ENCODE measurements around the gene DIP2C.

The DIP2C gene

GRCh38 chr10:440127-440526, 249.3 kb downstream of the DIP2C start:
- Histone ChIP-seq H2BK5ac (ENCODE audit: low read depth, low read length, poor library complexity) (no peak overlapping the region), H3K4me2 (ENCODE audit: low read length) (no peak overlapping the region), H3K9ac (ENCODE audit: low read length) (no peak overlapping the region), H2AK5ac (ENCODE audit: low read length) (no peak overlapping the region), H2AFZ (ENCODE audit: insufficient read depth, low read length, poor library complexity) (no peak overlapping the region), H3K9me3 (ENCODE audit: insufficient read depth, low read depth, low read length) (peaks cover 4% of the 10 kb centered on the region), H3K27ac (ENCODE audit: low read depth, low read length) (no peak overlapping the region), H2BK120ac (ENCODE audit: insufficient read depth, low read length, poor library complexity) (no peak overlapping the region), H3K4ac (ENCODE audit: low read depth, low read length) (no peak overlapping the region), H3K36me3 (ENCODE audit: control insufficient read depth in 1 of 2, insufficient read depth in 2 of 2, low read length in 2 of 2) (peaks cover 6 to 13% of the 10 kb centered on the region in 2 experiments), H3K4me1 (ENCODE audit: control insufficient read depth in 1 of 2, insufficient read depth in 2 of 2, low read length in 2 of 2) (peaks cover 0 to 2% of the 10 kb centered on the region in 2 experiments), H3K4me3 (ENCODE audit: low read depth, low read length) (no peak overlapping the region), H3K79me1 (ENCODE audit: low read length) (no peaks in the 10 kb centered on the region), H3K27me3 (ENCODE audit: insufficient read depth, low read length) (no peaks in the 10 kb centered on the region), H3K14ac (ENCODE audit: low read length) (no peak overlapping the region), H2BK12ac (ENCODE audit: low read length) (no peak overlapping the region), H4K91ac (ENCODE audit: low read depth, low read length) (no peak overlapping the region), H4K8ac (ENCODE audit: low read depth, low read length) (no peak overlapping the region), H3K79me2 (ENCODE audit: control insufficient read depth, insufficient read depth, low read length, poor library complexity) (no peaks in the 10 kb centered on the region), H3K18ac (ENCODE audit: low read length) (no peak overlapping the region), H3K23ac (ENCODE audit: low read length) (no peak overlapping the region), H4K12ac (ENCODE audit: low read depth, low read length) (no peak overlapping the region)
- DNase-seq, result no peak
- WGBS (ENCODE audit: extremely low coverage, insufficient coverage, insufficient read length), result no CpG with 5 or more reads among the region's 3 CpGs

GRCh38 chr10:437698-438490, 251.6 kb downstream of the DIP2C start:
- no peak overlapping the region for H3K4ac ChIP-seq (ENCODE audit: low read depth, low read length)
- peaks cover 2% of the 10 kb centered on the region for H3K9me3 ChIP-seq (ENCODE audit: insufficient read depth, low read depth, low read length)
- no peaks in the 10 kb centered on the region for H3K27me3 ChIP-seq (ENCODE audit: insufficient read depth, low read length)
- H2AK5ac ChIP-seq (ENCODE audit: low read length), result no peak overlapping the region
- no peaks in the 10 kb centered on the region for H3K79me1 ChIP-seq (ENCODE audit: low read length)
- H3K23ac ChIP-seq (ENCODE audit: low read length), result no peak overlapping the region
- no peak for DNase-seq
- H3K14ac ChIP-seq (ENCODE audit: low read length), result no peak overlapping the region
- no peaks in the 10 kb centered on the region for H3K79me2 ChIP-seq (ENCODE audit: control insufficient read depth, insufficient read depth, low read length, poor library complexity)
- no peak overlapping the region for H4K91ac ChIP-seq (ENCODE audit: low read depth, low read length)
- no peak overlapping the region for H3K27ac ChIP-seq (ENCODE audit: low read depth, low read length)
- no peak overlapping the region for H2AFZ ChIP-seq (ENCODE audit: insufficient read depth, low read length, poor library complexity)
- peaks cover 6 to 8% of the 10 kb centered on the region in 2 experiments for H3K36me3 ChIP-seq (ENCODE audit: control insufficient read depth in 1 of 2, insufficient read depth in 2 of 2, low read length in 2 of 2)
- no CpG with 5 or more reads among the region's 3 CpGs for WGBS (ENCODE audit: extremely low coverage, insufficient coverage, insufficient read length)
- no peak overlapping the region for H3K18ac ChIP-seq (ENCODE audit: low read length)
- H2BK12ac ChIP-seq (ENCODE audit: low read length), result no peak overlapping the region
- H3K4me3 ChIP-seq (ENCODE audit: low read depth, low read length), result no peak overlapping the region
- peaks cover 0 to 2% of the 10 kb centered on the region in 2 experiments for H3K4me1 ChIP-seq (ENCODE audit: control insufficient read depth in 1 of 2, insufficient read depth in 2 of 2, low read length in 2 of 2)
- no peak overlapping the region for H2BK120ac ChIP-seq (ENCODE audit: insufficient read depth, low read length, poor library complexity)
- H3K4me2 ChIP-seq (ENCODE audit: low read length), result no peak overlapping the region
- no peak overlapping the region for H4K12ac ChIP-seq (ENCODE audit: low read depth, low read length)
- H2BK5ac ChIP-seq (ENCODE audit: low read depth, low read length, poor library complexity), result no peak overlapping the region
- no peak overlapping the region for H3K9ac ChIP-seq (ENCODE audit: low read length)
- H4K8ac ChIP-seq (ENCODE audit: low read depth, low read length), result no peak overlapping the region

GRCh38 chr10:436911-437665, 252.4 kb downstream of the DIP2C start:
- Histone ChIP-seq H4K8ac (ENCODE audit: low read depth, low read length) (no peak overlapping the region), H2BK12ac (ENCODE audit: low read length) (no peak overlapping the region), H3K4me3 (ENCODE audit: low read depth, low read length) (no peak overlapping the region), H4K91ac (ENCODE audit: low read depth, low read length) (no peak overlapping the region), H2BK120ac (ENCODE audit: insufficient read depth, low read length, poor library complexity) (no peak overlapping the region), H3K23ac (ENCODE audit: low read length) (no peak overlapping the region), H3K4ac (ENCODE audit: low read depth, low read length) (no peak overlapping the region), H3K18ac (ENCODE audit: low read length) (no peak overlapping the region), H3K9ac (ENCODE audit: low read length) (no peak overlapping the region), H2AFZ (ENCODE audit: insufficient read depth, low read length, poor library complexity) (no peak overlapping the region), H3K9me3 (ENCODE audit: insufficient read depth, low read depth, low read length) (peaks cover 2% of the 10 kb centered on the region), H3K36me3 (ENCODE audit: control insufficient read depth in 1 of 2, insufficient read depth in 2 of 2, low read length in 2 of 2) (peaks cover 6 to 8% of the 10 kb centered on the region in 2 experiments), H3K4me2 (ENCODE audit: low read length) (no peak overlapping the region), H4K12ac (ENCODE audit: low read depth, low read length) (no peak overlapping the region), H3K27ac (ENCODE audit: low read depth, low read length) (no peak overlapping the region), H3K79me1 (ENCODE audit: low read length) (no peaks in the 10 kb centered on the region), H3K79me2 (ENCODE audit: control insufficient read depth, insufficient read depth, low read length, poor library complexity) (no peaks in the 10 kb centered on the region), H3K4me1 (ENCODE audit: control insufficient read depth in 1 of 2, insufficient read depth in 2 of 2, low read length in 2 of 2) (peaks cover 0 to under 1% of the 10 kb centered on the region in 2 experiments), H3K27me3 (ENCODE audit: insufficient read depth, low read length) (no peaks in the 10 kb centered on the region), H2AK5ac (ENCODE audit: low read length) (no peak overlapping the region), H2BK5ac (ENCODE audit: low read depth, low read length, poor library complexity) (no peak overlapping the region), H3K14ac (ENCODE audit: low read length) (no peak overlapping the region)
- no peak for DNase-seq
- WGBS (ENCODE audit: extremely low coverage, insufficient coverage, insufficient read length), result no CpG with 5 or more reads among the region's 17 CpGs

GRCh38 chr10:436013-436697, 253.3 kb downstream of the DIP2C start:
- Histone ChIP-seq H2BK12ac (ENCODE audit: low read length) (no peak overlapping the region), H3K4ac (ENCODE audit: low read depth, low read length) (no peak overlapping the region), H2AFZ (ENCODE audit: insufficient read depth, low read length, poor library complexity) (no peak overlapping the region), H2AK5ac (ENCODE audit: low read length) (no peak overlapping the region), H4K91ac (ENCODE audit: low read depth, low read length) (no peak overlapping the region), H3K36me3 (ENCODE audit: control insufficient read depth in 1 of 2, insufficient read depth in 2 of 2, low read length in 2 of 2) (peaks cover 6 to 8% of the 10 kb centered on the region in 2 experiments), H3K4me1 (ENCODE audit: control insufficient read depth in 1 of 2, insufficient read depth in 2 of 2, low read length in 2 of 2) (no peaks in the 10 kb centered on the region), H3K9me3 (ENCODE audit: insufficient read depth, low read depth, low read length) (peaks cover 2% of the 10 kb centered on the region), H3K27me3 (ENCODE audit: insufficient read depth, low read length) (no peaks in the 10 kb centered on the region), H4K12ac (ENCODE audit: low read depth, low read length) (no peak overlapping the region), H2BK120ac (ENCODE audit: insufficient read depth, low read length, poor library complexity) (no peak overlapping the region), H3K4me3 (ENCODE audit: low read depth, low read length) (no peak overlapping the region), H3K23ac (ENCODE audit: low read length) (peak overlapping the region; percentile 95), H3K4me2 (ENCODE audit: low read length) (no peak overlapping the region), H2BK5ac (ENCODE audit: low read depth, low read length, poor library complexity) (no peak overlapping the region), H3K18ac (ENCODE audit: low read length) (no peak overlapping the region), H3K79me1 (ENCODE audit: low read length) (no peaks in the 10 kb centered on the region), H4K8ac (ENCODE audit: low read depth, low read length) (no peak overlapping the region), H3K27ac (ENCODE audit: low read depth, low read length) (no peak overlapping the region), H3K9ac (ENCODE audit: low read length) (no peak overlapping the region), H3K14ac (ENCODE audit: low read length) (no peak overlapping the region), H3K79me2 (ENCODE audit: control insufficient read depth, insufficient read depth, low read length, poor library complexity) (no peaks in the 10 kb centered on the region)
- no peak for DNase-seq
- no CpG with 5 or more reads among the region's 19 CpGs for WGBS (ENCODE audit: extremely low coverage, insufficient coverage, insufficient read length)

Data from trophoblast cell (in vitro differentiated cells and primary cell).